ENCODE results near the gene NCSTN. TPM values are rescaled to one million over a fixed set of nuclear protein-coding genes. Genes with fewer than 3 reads are reported as not detected.

The NCSTN gene
- total and polyA plus RNA-seq, 2 of the 13 experiments (the other 11 are each of a cell fraction or from before 2014, with no cell fraction given), result 44.2 to 247 TPM

GRCh38 chr1:160342953-160343869, at the start of gene NCSTN, which contains the start of gene COPA (continued):
- TF ChIP-seq ZNF318 (CRISPR knock-in tag; IDR thresholded peaks at IDR 0.05), result no peak
- TF ChIP-seq BCL3 (CRISPR knock-in tag; IDR thresholded peaks at IDR 0.05), result peak; percentile 84
- peak; percentile 62; the same call in 1 of the 2 replicates for TF ChIP-seq ZNF607 (CRISPR knock-in tag; IDR thresholded peaks at IDR 0.05; ENCODE audit: borderline replicate concordance)
- TF ChIP-seq SIN3B (IDR thresholded peaks at IDR 0.05; ENCODE audit: low read length), result peak; percentile 81; the same call in 1 of the 2 replicates
- no peak for TF ChIP-seq PBX3 (CRISPR knock-in tag; IDR thresholded peaks at IDR 0.05; ENCODE audit: borderline replicate concordance)
- peak; percentile 78; the same call in 1 of the 2 replicates for TF ChIP-seq ZNF274 (CRISPR knock-in tag; IDR thresholded peaks at IDR 0.05)
- TF ChIP-seq RBFOX2 (IDR thresholded peaks at IDR 0.05; ENCODE audit: low read depth, low read length), result peak; percentile 83
- no peak for TF ChIP-seq MLX (CRISPR knock-in tag; IDR thresholded peaks at IDR 0.05)
- TF ChIP-seq SP2 (CRISPR knock-in tag; IDR thresholded peaks at IDR 0.05), result 0 out of 2 replicates have a peak, but pooled peaks have one; percentile 40
- TF ChIP-seq KDM4B (CRISPR knock-in tag; IDR thresholded peaks at IDR 0.05), result peak; percentile 66; the same call in 1 of the 2 replicates
- TF ChIP-seq ZNF180 (CRISPR knock-in tag; IDR thresholded peaks at IDR 0.05; ENCODE audit: borderline replicate concordance, low read depth), result no peak
- TF ChIP-seq MED1 (CRISPR knock-in tag; IDR thresholded peaks at IDR 0.05), result peak; percentile 76
- 0 out of 2 replicates have a peak, but pooled peaks have one; percentile 11 for TF ChIP-seq ISL2 (CRISPR knock-in tag; IDR thresholded peaks at IDR 0.05)
- TF ChIP-seq MXI1 (IDR thresholded peaks at IDR 0.05; ENCODE audit: borderline replicate concordance, low read depth, low read length), result peak; percentile 71; the same call in 1 of the 3 replicates
- no peak for TF ChIP-seq NFATC3 (CRISPR knock-in tag; IDR thresholded peaks at IDR 0.05)
- TF ChIP-seq THAP7 (CRISPR knock-in tag; IDR thresholded peaks at IDR 0.05), result no peak

Measured in HepG2 (cell line).